ENCODE data around the gene ADH5.

Gene ADH5

GRCh38 chr4:99029018-99029735 lies 59.4 kb downstream of the ADH5 start:
- no peaks in the 10 kb centered on the region for H3K9me3 ChIP-seq (ENCODE audit: control insufficient read depth, insufficient read depth, low read depth, low read length)
- ChIA-PET POLR2A (interaction anchor here (0.7 kb wide), 1 partner anchor 34 kb away, joined by 3 read pairs; the partner anchor contains the start of gene METAP1), CTCF (interaction anchor here (0.6 to 1.3 kb wide), 3 partner anchors 34 to 587 kb away, joined by 3 to 5 read pairs (median 4); partner anchors contain the start of gene METAP1)
- no peak overlapping the region for H3K4me3 ChIP-seq (ENCODE audit: low read depth, low read length)
- H3K36me3 ChIP-seq (ENCODE audit: control insufficient read depth in 2 of 2, insufficient read depth in 1 of 2, low read length in 2 of 2) = peaks cover 0 to 10% of the 10 kb centered on the region in 2 experiments; a peak in 1 of 3 replicates
- H3K27ac ChIP-seq (ENCODE audit: extremely low read depth, low read depth, low read length) = no peak overlapping the region
- H3K4me1 ChIP-seq (ENCODE audit: control insufficient read depth, insufficient read depth, low read length) = no peaks in the 10 kb centered on the region
- TF ChIP-seq EGR2 (tag by site-specific recombination; IDR thresholded peaks at IDR 0.05; ENCODE audit: low read depth) = no peak
- TF ChIP-seq ZNF549 (tag by site-specific recombination; IDR thresholded peaks at IDR 0.05) = no peak
- no peak for TF ChIP-seq ZNF518A (tag by site-specific recombination; conservative IDR thresholded peaks at IDR 0.05; ENCODE audit: low read depth)
- no peak for TF ChIP-seq ZNF404 (tag by site-specific recombination; IDR thresholded peaks at IDR 0.05)
- TF ChIP-seq ZNF26 (tag by site-specific recombination; IDR thresholded peaks at IDR 0.05) = no peak
- TF ChIP-seq OVOL3 (tag by site-specific recombination; IDR thresholded peaks at IDR 0.05) = no peak
- no peak for TF ChIP-seq ZNF23 (tag by site-specific recombination; IDR thresholded peaks at IDR 0.05; ENCODE audit: borderline replicate concordance)
- TF ChIP-seq ZSCAN30 (tag by site-specific recombination; IDR thresholded peaks at IDR 0.05) = no peak
- no peak for TF ChIP-seq ZNF10 (tag by site-specific recombination; IDR thresholded peaks at IDR 0.05)
- no peak for TF ChIP-seq ZNF169 (tag by site-specific recombination; IDR thresholded peaks at IDR 0.05)
- TF ChIP-seq ZBTB17 (tag by site-specific recombination; IDR thresholded peaks at IDR 0.05) = no peak

- no peak overlapping the region for H3K4me3 ChIP-seq (ENCODE audit: low read depth, low read length)
- no peaks in the 10 kb centered on the region for H3K4me1 ChIP-seq (ENCODE audit: control insufficient read depth, insufficient read depth, low read length)
- CTCF ChIA-PET = no interaction called here
- POLR2A ChIA-PET = no interaction called here
- H3K36me3 ChIP-seq (ENCODE audit: control insufficient read depth in 2 of 2, insufficient read depth in 1 of 2, low read length in 2 of 2) = peaks cover 0 to 7% of the 10 kb centered on the region in 2 experiments; a peak in 1 of 3 replicates
- no peak overlapping the region for H3K27ac ChIP-seq (ENCODE audit: extremely low read depth, low read depth, low read length)
- H3K9me3 ChIP-seq (ENCODE audit: control insufficient read depth, insufficient read depth, low read depth, low read length) = no peaks in the 10 kb centered on the region
- no peak for TF ChIP-seq ZNF37A (tag by site-specific recombination; IDR thresholded peaks at IDR 0.05)
- no peak for TF ChIP-seq AEBP2 (tag by site-specific recombination; IDR thresholded peaks at IDR 0.05; ENCODE audit: borderline replicate concordance)
- TF ChIP-seq TRIM28 (IDR thresholded peaks at IDR 0.05; ENCODE audit: borderline replicate concordance, low read length) = no peak
- TF ChIP-seq ZNF792 (tag by site-specific recombination; IDR thresholded peaks at IDR 0.05) = no peak
- no peak for TF ChIP-seq ZNF274 (IDR thresholded peaks at IDR 0.05; ENCODE audit: low read length)
- TF ChIP-seq ZNF274 (tag by site-specific recombination; IDR thresholded peaks at IDR 0.05; ENCODE audit: borderline replicate concordance) = no peak
- no peak for TF ChIP-seq BCL11A (tag by site-specific recombination; IDR thresholded peaks at IDR 0.05; ENCODE audit: low read depth)
- no peak for TF ChIP-seq ZNF366 (tag by site-specific recombination; conservative IDR thresholded peaks at IDR 0.05)
- no peak for TF ChIP-seq ZNF449 (tag by site-specific recombination; IDR thresholded peaks at IDR 0.05)
- TF ChIP-seq ZNF548 (tag by site-specific recombination; IDR thresholded peaks at IDR 0.05) = no peak
- no peak for TF ChIP-seq GFI1B (tag by site-specific recombination; IDR thresholded peaks at IDR 0.05)
- TF ChIP-seq ZFP3 (tag by site-specific recombination; IDR thresholded peaks at IDR 0.05; ENCODE audit: low read depth) = no peak
- no peak for TF ChIP-seq ZNF560 (tag by site-specific recombination; IDR thresholded peaks at IDR 0.05; ENCODE audit: borderline replicate concordance)
- TF ChIP-seq ZNF488 (tag by site-specific recombination; IDR thresholded peaks at IDR 0.05) = no peak
Observed at GRCh38 chr4:99028187-99028586, 60.4 kb downstream of the ADH5 start.
